Measurements from ENCODE around the gene NACC1.

- TF ChIP-seq EZH2 (IDR thresholded peaks at IDR 0.05) (no peak), POLR2AphosphoS5 (IDR thresholded peaks at IDR 0.05; ENCODE audit: borderline replicate concordance, low read depth, low read length) (peak; percentile 61)
Observed at GRCh38 chr19:13162724-13163608, 44.9 kb downstream of the NACC1 start.
